ENCODE measurements around the gene C22orf15.

Gene C22orf15

DNA sequence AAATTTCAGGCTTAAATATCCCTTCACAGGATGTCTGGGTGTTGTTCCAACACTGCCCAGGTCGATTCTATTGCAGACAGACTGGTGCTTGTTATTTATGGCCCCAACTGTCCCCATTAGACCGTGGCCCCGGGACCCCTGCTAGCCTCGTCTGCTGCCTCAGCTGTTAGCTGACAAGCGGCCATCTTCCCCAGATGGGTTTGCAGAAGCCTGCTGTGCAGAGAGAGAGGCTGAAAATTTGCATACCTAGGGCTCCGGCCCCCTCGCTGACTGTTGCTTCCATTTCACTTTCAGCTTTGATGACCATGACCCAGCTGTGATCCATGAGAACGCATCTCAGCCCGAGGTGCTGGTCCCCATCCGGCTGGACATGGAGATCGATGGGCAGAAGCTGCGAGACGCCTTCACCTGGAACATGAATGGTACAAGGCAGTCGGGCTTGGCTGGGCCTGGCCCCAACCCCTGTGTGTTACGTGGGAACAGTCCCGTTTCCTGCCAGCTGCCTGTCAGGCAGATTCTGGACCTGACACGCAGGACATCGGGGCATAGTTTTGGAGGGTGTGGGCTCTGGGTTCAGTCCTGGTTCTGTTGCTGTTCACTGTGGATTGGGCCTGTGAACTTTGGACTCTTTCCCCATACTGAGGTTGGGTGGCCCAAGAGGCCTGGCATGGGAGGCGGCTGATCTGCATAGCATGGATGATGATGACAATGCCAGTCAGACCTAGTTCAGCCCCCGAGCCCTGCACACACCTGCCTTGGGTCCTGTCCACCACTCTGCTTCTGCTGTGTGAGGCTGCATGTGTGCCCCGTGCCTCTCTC, 40.4 kb downstream of the C22orf15 start:
- DNase-seq (ENCODE audit: low read depth in 2 of 2) = no peak
- TF ChIP-seq, protein P1, sequence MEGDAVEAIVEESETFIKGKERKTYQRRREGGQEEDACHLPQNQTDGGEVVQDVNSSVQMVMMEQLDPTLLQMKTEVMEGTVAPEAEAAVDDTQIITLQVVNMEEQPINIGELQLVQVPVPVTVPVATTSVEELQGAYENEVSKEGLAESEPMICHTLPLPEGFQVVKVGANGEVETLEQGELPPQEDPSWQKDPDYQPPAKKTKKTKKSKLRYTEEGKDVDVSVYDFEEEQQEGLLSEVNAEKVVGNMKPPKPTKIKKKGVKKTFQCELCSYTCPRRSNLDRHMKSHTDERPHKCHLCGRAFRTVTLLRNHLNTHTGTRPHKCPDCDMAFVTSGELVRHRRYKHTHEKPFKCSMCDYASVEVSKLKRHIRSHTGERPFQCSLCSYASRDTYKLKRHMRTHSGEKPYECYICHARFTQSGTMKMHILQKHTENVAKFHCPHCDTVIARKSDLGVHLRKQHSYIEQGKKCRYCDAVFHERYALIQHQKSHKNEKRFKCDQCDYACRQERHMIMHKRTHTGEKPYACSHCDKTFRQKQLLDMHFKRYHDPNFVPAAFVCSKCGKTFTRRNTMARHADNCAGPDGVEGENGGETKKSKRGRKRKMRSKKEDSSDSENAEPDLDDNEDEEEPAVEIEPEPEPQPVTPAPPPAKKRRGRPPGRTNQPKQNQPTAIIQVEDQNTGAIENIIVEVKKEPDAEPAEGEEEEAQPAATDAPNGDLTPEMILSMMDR (IDR thresholded peaks at IDR 0.05; ENCODE audit: low read depth, low read length) = no peak

DNA sequence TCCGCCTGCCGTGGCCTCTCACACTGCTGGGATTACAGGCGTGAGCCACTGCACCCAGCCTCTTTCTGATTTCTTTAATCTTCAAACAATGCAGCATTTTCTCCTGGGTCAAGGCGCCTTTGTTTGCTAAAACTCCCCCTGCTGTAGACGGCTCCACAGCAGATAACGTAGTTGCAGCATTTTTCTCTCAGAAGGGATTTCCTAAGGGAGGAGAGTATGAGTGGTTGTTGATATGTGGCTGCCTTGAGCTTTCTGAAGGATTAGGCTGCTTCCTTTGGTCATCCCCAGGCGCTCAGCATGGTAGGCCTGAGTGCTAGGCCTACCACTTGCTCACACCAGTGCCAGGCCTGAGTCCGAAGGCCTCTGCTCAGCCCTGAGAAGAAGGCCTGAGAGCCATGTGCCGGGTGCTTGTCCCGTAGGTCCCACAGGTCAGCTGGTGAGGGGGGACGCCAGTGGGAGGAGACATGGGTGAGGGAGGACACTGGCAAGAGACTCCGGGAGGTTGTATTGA, 42.0 kb downstream of the C22orf15 start:
- no peak overlapping the region for H3K4me3 ChIP-seq (replicated peaks in 1 of 2; ENCODE audit: low read depth in 2 of 2, low read length in 2 of 2)
- TF ChIP-seq, protein P1 (IDR thresholded peaks at IDR 0.05; ENCODE audit: low read depth, low read length) = no peak
- peak in 1 of 2 donors; percentile 70 for DNase-seq (ENCODE audit: low read depth in 2 of 2)

More for the DNA sequence above, 40.4 kb downstream of the C22orf15 start:
- no peak overlapping the region for H3K4me3 ChIP-seq (replicated peaks in 1 of 2; ENCODE audit: low read depth in 2 of 2, low read length in 2 of 2)

DNA sequence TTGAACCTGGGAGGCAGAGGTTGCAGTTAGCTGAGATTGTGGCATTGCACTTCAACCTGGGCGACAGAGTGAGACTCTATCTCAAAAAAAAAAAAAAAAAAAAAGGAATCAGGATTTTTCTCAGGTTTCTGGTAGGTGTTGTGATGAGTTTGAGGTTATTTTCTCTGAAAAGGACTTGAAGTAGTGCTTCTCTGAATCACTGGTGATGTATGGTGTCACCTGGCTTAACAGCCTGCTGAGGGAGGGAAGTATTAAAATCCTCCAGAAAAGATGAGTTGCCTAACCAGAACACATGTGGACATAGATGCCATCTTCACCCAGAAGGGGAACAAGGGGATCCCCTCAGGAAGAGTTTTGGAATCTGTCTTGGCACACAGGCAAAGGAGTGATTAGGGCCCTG, 44.0 kb downstream of the C22orf15 start:
- H3K4me3 ChIP-seq (replicated peaks in 1 of 2; ENCODE audit: low read depth in 2 of 2, low read length in 2 of 2) = no peak overlapping the region
- DNase-seq (ENCODE audit: low read depth in 2 of 2) = no peak
- TF ChIP-seq, protein P1 (IDR thresholded peaks at IDR 0.05; ENCODE audit: low read depth, low read length) = no peak

DNA sequence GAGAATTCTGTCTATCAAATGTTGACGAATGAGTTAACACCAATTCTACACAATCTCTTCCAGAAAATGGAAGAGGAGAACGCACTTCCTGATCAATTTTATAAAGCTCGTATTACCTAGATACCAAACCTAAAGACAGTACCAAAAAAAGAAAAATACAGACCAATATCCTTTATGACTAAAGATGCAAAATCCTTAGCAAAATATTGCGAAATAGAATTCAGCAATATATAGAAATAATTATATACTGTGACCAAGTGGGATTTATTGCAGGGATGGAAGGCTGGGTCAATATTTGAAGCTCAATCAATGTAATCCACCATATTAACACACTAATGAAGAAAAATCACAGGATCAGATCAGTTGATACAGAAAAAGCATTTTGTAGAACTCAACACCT, 49.6 kb downstream of the C22orf15 start:
- DNase-seq (ENCODE audit: low read depth in 2 of 2) = no peak
- TF ChIP-seq, protein P1 (IDR thresholded peaks at IDR 0.05; ENCODE audit: low read depth, low read length) = no peak
- no peak overlapping the region for H3K4me3 ChIP-seq (replicated peaks in 1 of 2; ENCODE audit: low read depth in 2 of 2, low read length in 2 of 2)

Measured in cardiac fibroblast (primary cell).